H1 (cell line): ENCODE results near the gene IGSF23. TPM values are rescaled to one million over a fixed set of nuclear protein-coding genes. Genes with fewer than 3 reads are reported as not detected.

Source experiments
- YY1 ChIP-seq: IDR thresholded peaks from 2 replicates; pipeline ENCODE4 v1.6.1; 2011; ENCODE audit warnings: low read depth, mild to moderate bottlenecking, low read length
- polyA plus RNA-seq, 7 experiments: library from polyadenylated mRNA; depleted of rRNA in 3 of 7; stranded (reverse) in 5 of 7; unstranded in 2 of 7; fragments of >200 nt in 5 of 7; fragments of 200-250 nt in 2 of 7; gene quantifications; 1 replicate in 5 of 7; 2 replicates in 1 of 7; 4 replicates in 1 of 7; pipeline versions ENCODE4 v1.2.1 to v1.2.3, GENCODE V29; 2011 to 2013; ENCODE audit warnings: missing spikeins in 2 of 7, mixed read lengths in 2 of 7
- total RNA-seq: library from RNA; stranded (reverse); fragmentation: NEBNext Ultra II Directional; extraction: Animal tissue kit (Norgen Biotek cat#: 25700); gene quantifications from 2 replicates; pipeline ENCODE4 v1.2.1, GENCODE V29; 2021

IGSF23 gene
- total and polyA plus RNA-seq, 2 of the 8 experiments (the other 6 are each of a cell fraction or from before 2014, with no cell fraction given), result not detected

DNA sequence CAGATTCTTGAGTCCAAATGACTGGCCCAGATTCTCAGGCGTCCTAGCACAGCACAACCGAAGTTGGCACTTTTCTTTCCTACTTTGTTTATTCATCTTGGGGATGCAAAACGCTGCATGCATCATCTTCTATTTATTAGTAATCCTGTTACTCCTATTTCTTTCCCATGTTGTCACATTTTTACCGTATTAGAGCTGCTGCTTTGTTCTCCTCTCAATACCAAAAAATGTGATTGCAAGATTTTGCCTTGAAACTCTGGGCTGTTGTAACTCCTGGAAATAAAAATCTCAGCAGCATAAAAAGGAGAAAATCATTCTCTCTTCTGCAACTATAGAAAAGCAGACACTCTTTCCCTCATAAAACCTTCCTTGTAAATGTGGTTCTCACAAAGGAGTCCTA lies 12.9 kb upstream of the IGSF23 start (continued):
- TF ChIP-seq YY1, result no peak
